NCI-H2081 treated with DMSO at 0.1 percent for 48 hours (cell line): ENCODE results near the gene TMEM178B.
"Not testable (repeated sequence)": the region's sequence is repeated elsewhere in the genome, so short reads cannot be mapped to it uniquely, and the experiment has no call there.

ENCODE experiments used
- DNase-seq: peaks from one replicate; lab custom pipeline; 2025; lab: John Stamatoyannopoulos, UW

The TMEM178B gene

GRCh38 chr7:141184532-141185190 lies 110.8 kb downstream of the TMEM178B start:
- DNase-seq, result no peak

GRCh38 chr7:141185369-141185967 lies 111.6 kb downstream of the TMEM178B start:
- no peak for DNase-seq

DNA sequence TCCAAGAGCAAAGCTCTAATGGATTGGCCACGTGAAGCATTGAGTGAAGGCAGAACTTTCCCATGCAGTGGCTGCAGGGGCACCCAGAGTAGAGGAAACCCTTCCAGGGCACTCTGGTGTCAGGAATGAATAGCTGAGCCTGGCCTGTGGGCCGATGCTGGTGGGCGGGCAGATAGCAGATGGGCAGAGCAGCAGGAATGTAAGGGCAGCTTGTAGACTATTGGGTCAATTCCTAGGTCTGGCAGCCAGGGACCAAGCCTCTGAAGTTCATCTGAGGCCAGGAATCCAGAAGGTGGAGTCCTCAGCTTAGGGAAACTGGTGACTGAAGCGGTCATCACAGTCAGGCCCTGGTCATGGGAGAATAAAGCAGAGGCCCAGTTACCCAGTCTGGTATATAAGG lies 115.4 kb downstream of the TMEM178B start:
- DNase-seq, result no peak

DNA sequence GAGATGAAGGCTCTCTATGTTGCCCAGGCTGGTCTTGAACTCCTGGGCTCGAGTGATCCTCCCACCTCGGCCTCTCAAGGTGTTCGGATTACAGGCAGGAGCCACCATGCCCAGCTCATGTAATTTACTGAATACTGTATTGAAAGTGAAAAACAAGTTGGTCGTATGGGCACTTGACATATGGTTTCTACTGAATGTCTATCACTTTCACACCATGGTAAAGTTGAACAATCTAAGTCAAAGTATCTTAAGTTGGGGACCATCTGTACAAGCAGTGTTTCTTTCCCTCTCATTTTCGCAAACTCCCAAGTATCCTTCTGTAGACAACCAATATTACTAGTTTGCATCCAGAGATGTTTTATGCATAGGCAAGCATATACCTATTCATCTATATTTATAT lies 116.6 kb downstream of the TMEM178B start:
- DNase-seq, result no peak

- no peak for DNase-seq
Measured at GRCh38 chr7:141191277-141191676, 117.4 kb downstream of the TMEM178B start.

DNA sequence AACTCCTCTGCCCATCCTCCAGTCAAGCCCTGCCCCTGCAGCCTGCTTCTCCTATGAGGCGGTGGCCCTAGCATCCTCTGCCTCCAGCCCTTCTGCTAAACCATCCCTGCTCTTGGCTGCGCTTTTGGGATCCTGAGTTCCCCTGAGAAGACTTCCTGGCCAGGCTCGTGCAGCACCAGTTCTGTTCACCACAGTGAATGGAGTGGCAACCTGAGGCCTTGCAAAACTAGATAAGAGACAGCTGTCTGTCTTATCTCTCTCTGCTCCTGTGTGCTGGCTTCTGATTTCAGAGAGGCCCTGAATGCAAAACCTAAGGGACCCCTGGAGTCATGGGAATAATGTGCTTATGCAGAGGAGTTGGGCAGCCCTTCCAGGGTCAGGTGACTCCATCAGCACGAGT lies 119.2 kb downstream of the TMEM178B start:
- DNase-seq, result no peak

GRCh38 chr7:141195722-141196121 lies 121.9 kb downstream of the TMEM178B start:
- not testable (repeated sequence) for DNase-seq

GRCh38 chr7:141198194-141198958 lies 124.5 kb downstream of the TMEM178B start:
- DNase-seq, result no peak

DNA sequence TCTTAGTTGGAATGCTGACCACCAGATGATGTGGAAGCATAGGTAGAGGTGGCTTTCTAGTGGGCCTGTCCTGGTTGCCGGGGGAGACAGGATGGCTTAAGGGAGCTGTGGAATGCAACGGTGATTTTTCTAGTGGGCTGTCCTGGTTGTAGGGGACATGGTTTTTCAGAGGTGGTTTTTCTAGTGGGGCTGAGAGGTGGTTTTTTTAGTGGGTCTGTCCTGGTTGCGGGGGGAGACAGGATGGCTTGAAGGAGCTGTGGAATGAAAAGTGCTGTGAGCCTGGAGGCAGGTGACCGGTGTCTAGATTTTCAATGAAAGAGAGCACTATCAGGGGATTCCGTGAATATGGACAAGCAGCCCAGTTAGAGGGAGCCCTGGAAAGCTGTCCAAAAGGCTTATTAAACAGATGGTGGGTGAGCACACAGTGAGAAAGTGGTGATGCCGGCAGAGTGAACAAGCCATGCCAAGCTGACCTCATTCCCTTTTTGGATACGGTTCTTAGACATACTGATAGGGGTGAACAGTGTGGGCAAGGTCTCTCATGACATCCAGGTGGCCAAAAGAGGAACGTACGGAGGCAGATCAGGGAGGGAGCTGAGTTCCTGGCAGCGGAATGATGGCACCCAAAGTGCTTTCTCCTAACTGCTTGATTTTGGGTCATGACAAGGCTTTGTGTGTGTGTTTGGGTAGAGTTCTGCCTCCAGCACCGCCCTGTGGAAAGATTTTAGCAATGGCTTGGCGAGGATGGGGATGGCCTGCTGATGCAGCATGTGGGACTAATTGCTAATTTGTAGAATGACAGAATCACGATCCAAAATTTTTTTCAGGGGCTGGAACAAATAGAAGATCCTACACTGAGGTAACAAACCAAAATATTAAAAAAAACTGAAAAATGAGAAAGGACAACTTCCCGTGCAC lies 126.6 kb downstream of the TMEM178B start:
- no peak for DNase-seq

- DNase-seq, result no peak
Measured at GRCh38 chr7:141201145-141201885, 127.5 kb downstream of the TMEM178B start.

DNA sequence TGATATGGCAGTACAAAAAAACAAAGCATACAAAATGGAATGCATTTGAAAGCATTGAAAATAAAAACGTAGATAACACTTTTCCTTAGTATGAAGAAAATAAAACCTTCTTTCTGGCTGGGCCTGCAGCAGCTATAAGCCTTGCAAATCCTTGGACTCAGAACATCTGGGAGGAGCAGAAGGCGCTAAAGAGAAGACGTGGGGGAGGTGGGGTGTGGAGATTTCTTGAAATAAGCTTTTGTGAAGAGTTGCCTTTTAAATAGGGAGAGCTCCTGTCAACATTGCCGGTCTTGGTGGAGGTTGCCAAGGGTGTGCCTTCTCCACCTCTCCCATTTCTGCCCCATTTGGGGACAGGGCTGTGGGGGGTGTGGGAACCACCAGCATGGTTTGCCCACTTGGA lies 128.7 kb downstream of the TMEM178B start:
- no peak for DNase-seq

DNA sequence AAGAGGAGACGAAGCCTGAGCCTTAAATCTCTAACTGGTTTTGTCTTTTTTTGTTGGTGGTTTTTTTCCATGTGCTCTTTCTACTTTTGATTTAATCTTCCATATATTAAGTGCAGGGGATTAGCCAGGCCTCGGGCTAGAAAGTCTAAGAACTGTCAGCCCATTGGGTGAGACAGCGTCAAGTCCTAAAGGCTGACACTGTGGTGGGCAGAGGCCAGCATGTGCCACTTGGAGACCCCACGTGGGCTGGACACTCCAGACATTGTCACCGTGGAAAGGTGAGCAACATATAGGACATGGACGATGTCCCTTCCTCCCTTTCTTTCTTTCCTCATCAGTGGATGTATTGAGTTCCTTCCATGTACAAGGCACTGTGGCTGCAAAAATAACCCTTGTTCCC lies 129.3 kb downstream of the TMEM178B start:
- DNase-seq, result no peak

DNA sequence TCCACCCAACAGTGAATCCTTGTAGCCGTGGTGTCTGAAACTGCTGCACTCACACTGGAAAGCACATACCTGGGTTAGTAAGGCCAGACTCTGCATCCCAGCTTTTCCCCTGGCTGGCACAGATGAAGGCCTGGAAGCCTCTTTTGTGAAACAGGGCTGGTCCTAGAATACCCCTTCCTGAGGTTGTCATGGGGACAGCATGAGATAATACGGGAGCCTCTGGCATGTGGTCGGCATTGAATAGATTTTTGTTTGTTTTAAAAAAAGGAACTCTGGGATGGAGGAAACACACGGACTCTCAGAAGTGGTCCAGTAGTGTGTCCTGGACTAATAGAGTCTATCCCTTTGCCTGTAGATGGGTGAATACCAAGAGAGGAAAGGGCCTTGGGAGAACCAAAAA lies 129.7 kb downstream of the TMEM178B start:
- no peak for DNase-seq

GRCh38 chr7:141207661-141208060 lies 133.8 kb downstream of the TMEM178B start:
- no peak for DNase-seq

DNA sequence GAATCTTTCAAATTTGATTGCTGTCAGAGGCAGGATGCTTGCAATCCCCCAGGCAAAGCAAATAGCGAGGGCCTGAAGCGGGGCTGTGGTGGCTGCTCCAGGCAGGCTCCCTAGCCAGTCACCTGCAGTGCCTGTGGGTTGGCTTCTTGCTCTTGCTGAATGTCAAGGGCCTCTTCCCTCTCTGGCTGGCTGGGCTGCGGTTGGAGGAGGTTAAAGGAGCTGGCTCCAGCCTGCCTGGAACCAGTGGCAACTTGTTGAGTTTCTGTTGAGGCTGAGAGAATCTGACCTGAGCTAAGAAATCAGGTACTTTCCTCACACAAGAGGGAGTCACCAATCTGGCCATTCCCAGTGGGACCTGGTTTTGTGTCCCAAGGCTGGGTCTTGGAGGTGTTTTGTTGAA lies 134.7 kb downstream of the TMEM178B start:
- no peak for DNase-seq

DNA sequence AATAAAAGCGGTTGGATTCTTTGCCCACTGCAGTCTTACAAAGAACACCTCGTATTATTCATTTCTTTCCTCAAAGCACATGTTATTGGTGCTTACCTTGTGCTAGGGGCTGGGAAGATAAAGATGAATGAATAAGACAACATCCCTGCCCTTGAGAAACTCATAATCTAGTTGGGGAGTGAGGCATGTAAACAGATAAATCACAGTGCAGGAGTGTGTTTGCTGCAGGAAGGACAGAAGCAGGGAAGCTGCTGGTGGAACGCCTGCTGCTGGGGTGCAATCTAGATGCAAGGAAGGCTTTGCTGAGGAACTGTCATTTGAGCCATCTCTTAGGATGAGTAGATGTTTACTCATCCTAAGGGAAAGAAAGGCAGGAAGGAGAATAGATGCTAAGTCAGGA lies 135.6 kb downstream of the TMEM178B start:
- no peak for DNase-seq

DNA sequence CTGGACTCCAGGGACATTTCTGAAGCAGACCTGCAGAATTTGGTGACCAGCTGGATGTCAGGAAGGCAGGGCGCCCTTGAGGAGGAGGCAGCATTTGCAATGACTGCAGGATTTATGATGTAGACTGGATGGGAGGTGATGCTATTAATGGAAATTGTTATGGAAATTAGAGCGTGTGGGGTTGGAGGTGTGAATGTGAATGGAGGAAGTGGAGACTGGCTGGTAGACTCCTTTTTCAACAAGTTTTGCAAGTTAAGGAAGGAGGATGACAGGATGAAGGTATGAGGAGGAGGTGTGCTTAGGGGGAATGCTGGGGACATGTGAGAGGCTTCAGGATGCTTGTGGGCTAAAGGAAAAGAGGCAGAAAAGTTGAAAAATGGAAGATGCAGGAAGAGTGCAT lies 137.0 kb downstream of the TMEM178B start:
- no peak for DNase-seq

- no peak for DNase-seq
Measured at GRCh38 chr7:141213226-141213625, 139.4 kb downstream of the TMEM178B start.

DNA sequence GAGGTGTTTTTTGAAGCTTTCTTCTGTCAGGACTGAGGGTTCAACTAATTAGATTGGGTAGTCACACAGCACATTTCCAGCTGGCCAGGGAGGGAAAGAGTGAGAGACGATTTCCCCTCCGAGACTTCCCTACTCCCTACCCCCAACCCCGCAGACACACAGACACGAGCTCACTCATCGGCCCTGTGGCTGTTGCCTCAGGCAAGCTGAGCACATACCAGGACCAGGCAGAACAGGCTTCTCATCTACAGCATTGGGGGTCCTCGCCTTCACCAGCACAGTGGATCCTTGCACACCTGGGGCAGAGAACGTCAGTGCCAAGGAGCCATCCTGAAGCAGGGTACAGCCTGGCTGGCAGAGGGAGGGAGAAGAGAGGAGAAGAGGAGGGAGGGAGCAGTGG lies 144.1 kb downstream of the TMEM178B start:
- DNase-seq, result no peak

GRCh38 chr7:141218941-141219340 lies 145.1 kb downstream of the TMEM178B start:
- DNase-seq, result no peak

GRCh38 chr7:141220263-141220880 lies 146.5 kb downstream of the TMEM178B start:
- DNase-seq, result peak; percentile 63
